Endothelial cell of umbilical vein (primary cell): ENCODE measurements around the gene ZNF3. TPM values are rescaled to one million over a fixed set of nuclear protein-coding genes. Genes with fewer than 3 reads are reported as not detected.

Experiments
- BruUV-seq: library from RNA; stranded (reverse); fragments of 400-500 nt; replicated peaks from 2 replicates; lab custom pipeline; 2021; lab: Mats Ljungman, UMichigan
- CTCF ChIA-PET: fragments of 300-600, 350-600 bp; sonication (Branson Sonifier 250); formaldehyde crosslinking; loops from one replicate; lab custom pipeline; 2021; ENCODE audit warnings: antibody characterized with exemption, inconsistent platforms; lab: Charles Lee
- POLR2A ChIA-PET: fragments of 300-600, 350-600 bp; sonication (Branson Sonifier 250); formaldehyde crosslinking; loops from one replicate; lab custom pipeline; 2021; ENCODE audit warnings: antibody characterized with exemption, inconsistent platforms; lab: Charles Lee
- DNase-seq: peaks from one replicate; pipeline ENCODE4 v3.0.0-alpha.2; 2011; ENCODE audit warnings: low read depth, low spot score
- FAIRE-seq: peaks from 2 replicates; lab custom pipeline; 2011; peaks lifted over from hg19 to GRCh38; lab: Jason Lieb, UNC
- H2AFZ ChIP-seq: 2 replicates; pipeline ENCODE4 v1.6.0; 2012; ENCODE audit warnings: low read depth, low read length, control low read depth, inconsistent platforms
- H3K27ac ChIP-seq: 2 replicates; pipeline ENCODE4 v1.5.1; 2011; ENCODE audit warnings: low read depth, mild to moderate bottlenecking, control low read depth, low read length, moderate library complexity; ENCODE audit not compliant: insufficient read depth
- H3K27me3 ChIP-seq, 2 experiments: 2 replicates each; pipeline versions ENCODE4 v1.6.0 to v1.6.1; 2011; ENCODE audit warnings: low read length in 2 of 2, mixed read lengths in 1 of 2; ENCODE audit not compliant: control insufficient read depth in 2 of 2, insufficient read depth in 2 of 2
- H3K36me3 ChIP-seq, 2 experiments: 2 replicates in 1 of 2; 3 replicates in 1 of 2; pipeline ENCODE4 v1.5.1; 2011; ENCODE audit warnings: low read length in 2 of 2, mild to moderate bottlenecking in 1 of 2, moderate library complexity in 1 of 2; ENCODE audit not compliant: control insufficient read depth in 2 of 2, insufficient read depth in 2 of 2; ENCODE audit errors: extremely low read depth in 1 of 2
- H3K4me1 ChIP-seq: 3 replicates; pipeline ENCODE4 v1.5.1; 2011; ENCODE audit warnings: mild to moderate bottlenecking, low read length; ENCODE audit not compliant: control insufficient read depth, insufficient read depth; ENCODE audit errors: extremely low read depth
- H3K4me2 ChIP-seq: 2 replicates; pipeline ENCODE4 v1.6.1; 2011; ENCODE audit warnings: low read length, control low read depth, mixed read lengths; ENCODE audit not compliant: insufficient read depth
- H3K4me3 ChIP-seq, 3 experiments: fragments of 200-600 bp in 1 of 3; sonication (generic), shearing (Covaris generic) in 1 of 3; replicated peaks in 1 of 3; 2 replicates each; pipeline ENCODE4 v1.5.1; 2011 to 2016; ENCODE audit warnings: control low read depth in 3 of 3, low read length in 3 of 3, mild to moderate bottlenecking in 2 of 3, inconsistent platforms in 1 of 3, low read depth in 1 of 3, moderate library complexity in 1 of 3; ENCODE audit not compliant: insufficient read depth in 1 of 3
- H3K79me2 ChIP-seq: 2 replicates; pipeline ENCODE4 v1.6.0; 2012; ENCODE audit warnings: low read length, inconsistent platforms; ENCODE audit not compliant: control insufficient read depth, insufficient read depth
- H3K9ac ChIP-seq: replicated peaks from 2 replicates; pipeline ENCODE3; 2011; ENCODE audit warnings: low read length, control low read depth; ENCODE audit not compliant: insufficient read depth; ENCODE audit errors: extremely low read depth
- H3K9me1 ChIP-seq: replicated peaks from 3 replicates; pipeline ENCODE4 v1.6.0; 2011; ENCODE audit warnings: mild to moderate bottlenecking, low read length; ENCODE audit not compliant: control insufficient read depth, insufficient read depth; ENCODE audit errors: extremely low read depth
- H3K9me3 ChIP-seq: replicated peaks from 2 replicates; pipeline ENCODE4 v1.5.1; 2012; ENCODE audit warnings: low read length, inconsistent platforms; ENCODE audit not compliant: control insufficient read depth, insufficient read depth
- H4K20me1 ChIP-seq: replicated peaks from 2 replicates; pipeline ENCODE3; 2011; ENCODE audit warnings: mild to moderate bottlenecking, low read length; ENCODE audit not compliant: control insufficient read depth, insufficient read depth; ENCODE audit errors: extremely low read depth
- EZH2 ChIP-seq: IDR thresholded peaks from 2 replicates; pipeline ENCODE4 v1.6.1; 2012; ENCODE audit warnings: borderline replicate concordance, low read depth, mild to moderate bottlenecking, moderate library complexity, low read length, inconsistent platforms; ENCODE audit not compliant: severe bottlenecking
- FOS ChIP-seq: IDR thresholded peaks from 2 replicates; pipeline ENCODE4 v1.6.1; 2011; ENCODE audit warnings: mild to moderate bottlenecking, low read length, moderate library complexity, borderline replicate concordance; ENCODE audit not compliant: insufficient read depth
- GATA2 ChIP-seq: IDR thresholded peaks from 2 replicates; pipeline ENCODE4 v1.7.0; 2011; ENCODE audit warnings: low read depth, mild to moderate bottlenecking, moderate library complexity, mixed read lengths, low read length; ENCODE audit not compliant: insufficient read length, insufficient read depth
- JUN ChIP-seq: IDR thresholded peaks from 2 replicates; pipeline ENCODE4 v1.6.1; 2011; ENCODE audit warnings: borderline replicate concordance, low read depth; ENCODE audit not compliant: insufficient read length, insufficient read depth
- MYC ChIP-seq: IDR thresholded peaks from one replicate; pipeline ENCODE4 v1.6.1; 2011; ENCODE audit warnings: mild to moderate bottlenecking, low read depth, low read length
- POLR2A ChIP-seq: IDR thresholded peaks from 2 replicates; pipeline ENCODE4 v1.6.1; 2012; ENCODE audit warnings: low read depth, mild to moderate bottlenecking, control low read depth, low read length
- POLR2AphosphoS5 ChIP-seq: IDR thresholded peaks from 2 replicates; pipeline ENCODE4 v1.6.1; 2012; ENCODE audit warnings: low read depth, mild to moderate bottlenecking, control low read depth, low read length, moderate library complexity; ENCODE audit not compliant: insufficient read depth
- dilution Hi-C: fragments of 300-500 bp; cut with MboI; formaldehyde crosslinking; loops from one replicate; pipeline ENCODE4 v1.15.0; 2019; ENCODE audit warnings: low sequenced_read_pairs; ENCODE audit not compliant: extremely low pct_ligation_motif_present
- intact Hi-C: fragments of 100-400 bp; cut with micrococcal nuclease; formaldehyde crosslinking; loops from one replicate; pipeline ENCODE4 v1.10.0; 2022
- polyA plus RNA-seq, 4 experiments: library from polyadenylated mRNA; depleted of rRNA in 3 of 4; stranded (reverse) in 3 of 4; unstranded in 1 of 4; fragments of >200 nt; gene quantifications; 2 replicates each; pipeline versions ENCODE4 v1.2.1 to v1.2.3, GENCODE V29; 2011 to 2012; ENCODE audit warnings: missing spikeins in 1 of 4
- total RNA-seq: library from RNA; stranded (reverse); gene quantifications from 2 replicates; pipeline ENCODE4 v1.2.3, GENCODE V29; 2021
- TF ChIP-seq, protein P1 (sequence below), 2 donors: IDR thresholded peaks; 1 replicate in 1 of 2; 2 replicates in 1 of 2; pipeline ENCODE4 v1.5.1; 2011; ENCODE audit warnings: low read length in 2 of 2, mild to moderate bottlenecking in 2 of 2, moderate library complexity in 2 of 2, control low read depth in 1 of 2, inconsistent platforms in 1 of 2, low read depth in 1 of 2; ENCODE audit not compliant: insufficient read depth in 1 of 2; ENCODE audit errors: extremely low read depth in 1 of 2
- TF ChIP-seq, protein P2 (sequence below): IDR thresholded peaks from 2 replicates; pipeline ENCODE4 v1.6.1; 2011; ENCODE audit not compliant: insufficient read depth, insufficient read length

Gene ZNF3
- total and polyA plus RNA-seq, 2 donors (not counting 3 experiments of a cell fraction or from before 2014, with no cell fraction given): 21.8 to 30.9 TPM

DNA sequence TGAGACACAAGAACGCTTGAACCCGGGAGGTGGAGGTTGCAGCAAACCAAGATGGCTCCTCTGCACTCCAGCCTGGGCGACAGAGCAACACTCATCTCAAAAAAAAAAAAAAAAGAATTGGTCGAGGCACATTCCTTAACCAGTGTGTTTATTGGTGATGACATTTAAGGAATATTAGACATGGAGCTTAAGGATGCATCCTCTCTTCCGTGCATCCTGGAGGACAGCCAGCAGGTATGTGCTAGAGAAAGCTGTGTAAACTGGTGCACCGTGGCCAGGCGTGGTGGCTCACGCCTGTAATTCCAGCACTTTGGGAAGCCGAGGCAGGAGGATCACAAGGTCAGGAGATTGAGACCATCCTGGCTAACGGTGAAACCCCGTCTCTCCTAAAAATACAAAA, 54.3 kb downstream of the ZNF3 start:
- Histone ChIP-seq H3K36me3 (peaks cover 16 to 38% of the 10 kb centered on the region in 2 experiments), H4K20me1 (no peaks in the 10 kb centered on the region), H3K4me1 (no peaks in the 10 kb centered on the region), H3K27ac (no peak overlapping the region), H3K9me3 (no peaks in the 10 kb centered on the region), H3K9ac (no peak overlapping the region), H2AFZ (no peak overlapping the region), H3K9me1 (no peaks in the 10 kb centered on the region), H3K4me2 (no peak overlapping the region), H3K79me2 (peaks cover 2% of the 10 kb centered on the region), H3K27me3 (no peaks in the 10 kb centered on the region), H3K4me3 (no peak overlapping the region)
- DNase-seq (no peak), FAIRE-seq (no peak)
- TF ChIP-seq MYC (no peak), JUN (no peak)
- TF ChIP-seq, protein P1, sequence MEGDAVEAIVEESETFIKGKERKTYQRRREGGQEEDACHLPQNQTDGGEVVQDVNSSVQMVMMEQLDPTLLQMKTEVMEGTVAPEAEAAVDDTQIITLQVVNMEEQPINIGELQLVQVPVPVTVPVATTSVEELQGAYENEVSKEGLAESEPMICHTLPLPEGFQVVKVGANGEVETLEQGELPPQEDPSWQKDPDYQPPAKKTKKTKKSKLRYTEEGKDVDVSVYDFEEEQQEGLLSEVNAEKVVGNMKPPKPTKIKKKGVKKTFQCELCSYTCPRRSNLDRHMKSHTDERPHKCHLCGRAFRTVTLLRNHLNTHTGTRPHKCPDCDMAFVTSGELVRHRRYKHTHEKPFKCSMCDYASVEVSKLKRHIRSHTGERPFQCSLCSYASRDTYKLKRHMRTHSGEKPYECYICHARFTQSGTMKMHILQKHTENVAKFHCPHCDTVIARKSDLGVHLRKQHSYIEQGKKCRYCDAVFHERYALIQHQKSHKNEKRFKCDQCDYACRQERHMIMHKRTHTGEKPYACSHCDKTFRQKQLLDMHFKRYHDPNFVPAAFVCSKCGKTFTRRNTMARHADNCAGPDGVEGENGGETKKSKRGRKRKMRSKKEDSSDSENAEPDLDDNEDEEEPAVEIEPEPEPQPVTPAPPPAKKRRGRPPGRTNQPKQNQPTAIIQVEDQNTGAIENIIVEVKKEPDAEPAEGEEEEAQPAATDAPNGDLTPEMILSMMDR (IDR thresholded peaks at IDR 0.05; ENCODE audit: extremely low read depth in 1 of 2, insufficient read depth in 1 of 2, low read depth in 1 of 2, low read length in 2 of 2): no peak
- TF ChIP-seq, protein P2, sequence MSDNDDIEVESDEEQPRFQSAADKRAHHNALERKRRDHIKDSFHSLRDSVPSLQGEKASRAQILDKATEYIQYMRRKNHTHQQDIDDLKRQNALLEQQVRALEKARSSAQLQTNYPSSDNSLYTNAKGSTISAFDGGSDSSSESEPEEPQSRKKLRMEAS: no peak
- dilution Hi-C loops (no loop called here), intact Hi-C loops (no loop called here)
- ChIA-PET POLR2A (no interaction called here), CTCF (interaction anchor here (0.7 to 1.4 kb wide), 2 partner anchors 8 to 13 kb away, joined by 3 read pairs; no protein-coding TSS in a partner anchor)
- BruUV-seq: no TSS peak

DNA sequence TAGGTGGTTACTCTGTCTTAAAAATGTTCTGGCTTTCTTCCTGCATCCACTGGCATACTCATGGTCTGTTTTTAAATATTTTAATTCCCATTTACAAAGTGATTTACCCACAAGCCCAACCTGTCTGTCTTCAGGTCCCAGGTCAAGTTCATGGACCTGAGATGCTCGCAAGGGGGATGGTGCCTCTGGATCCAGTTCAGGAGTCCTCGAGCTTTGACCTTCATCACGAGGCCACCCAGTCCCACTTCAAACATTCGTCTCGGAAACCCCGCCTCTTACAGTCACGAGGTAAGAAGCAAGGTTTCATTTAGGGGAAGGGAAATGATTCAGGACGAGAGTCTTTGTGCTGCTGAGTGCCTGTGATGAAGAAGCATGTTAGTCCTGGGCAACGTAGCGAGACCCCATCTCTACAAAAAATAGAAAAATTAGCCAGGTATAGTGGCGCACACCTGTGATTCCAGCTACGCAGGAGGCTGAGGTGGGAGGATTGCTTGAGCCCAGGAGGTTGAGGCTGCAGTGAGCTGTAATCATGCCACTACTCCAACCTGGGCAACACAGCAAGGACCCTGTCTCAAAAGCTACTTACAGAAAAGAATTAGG, 57.4 kb downstream of the ZNF3 start:
- Histone ChIP-seq H3K27ac (no peak overlapping the region), H3K36me3 (peaks cover 10 to 16% of the 10 kb centered on the region in 2 experiments), H3K4me1 (no peaks in the 10 kb centered on the region), H4K20me1 (no peaks in the 10 kb centered on the region), H3K79me2 (peaks cover 18% of the 10 kb centered on the region), H3K27me3 (no peaks in the 10 kb centered on the region), H3K4me2 (no peak overlapping the region), H3K9ac (no peak overlapping the region), H3K9me1 (no peaks in the 10 kb centered on the region), H3K9me3 (no peaks in the 10 kb centered on the region), H2AFZ (no peak overlapping the region), H3K4me3 (no peak overlapping the region)
- CTCF ChIA-PET: interaction anchor here (1.3 to 1.4 kb wide), 2 partner anchors 12 to 35 kb away, joined by 3 read pairs; no protein-coding TSS in a partner anchor
- POLR2A ChIA-PET: no interaction called here
- FAIRE-seq (no peak), DNase-seq (no peak)
- TF ChIP-seq JUN: no peak
- TF ChIP-seq POLR2AphosphoS5: no peak
- TF ChIP-seq EZH2: no peak
- TF ChIP-seq, protein P2: no peak
- TF ChIP-seq, protein P1 (IDR thresholded peaks at IDR 0.05; ENCODE audit: extremely low read depth in 1 of 2, insufficient read depth in 1 of 2, low read depth in 1 of 2, low read length in 2 of 2): no peak
- no peak for TF ChIP-seq GATA2
- TF ChIP-seq FOS: no peak
- TF ChIP-seq MYC: no peak
- no peak for TF ChIP-seq POLR2A
- intact Hi-C loops (no loop called here), dilution Hi-C loops (no loop called here)
- BruUV-seq: no TSS peak
